LoVo (cell line): ENCODE results near the gene DUSP22.

Experiments
- DNase-seq: peaks from one replicate; pipeline ENCODE4 v3.0.0-alpha.2; 2016; ENCODE audit warnings: low spot score

The DUSP22 gene

GRCh38 chr6:308768-309167 lies 16.5 kb downstream of the DUSP22 start:
- DNase-seq = no peak

DNA sequence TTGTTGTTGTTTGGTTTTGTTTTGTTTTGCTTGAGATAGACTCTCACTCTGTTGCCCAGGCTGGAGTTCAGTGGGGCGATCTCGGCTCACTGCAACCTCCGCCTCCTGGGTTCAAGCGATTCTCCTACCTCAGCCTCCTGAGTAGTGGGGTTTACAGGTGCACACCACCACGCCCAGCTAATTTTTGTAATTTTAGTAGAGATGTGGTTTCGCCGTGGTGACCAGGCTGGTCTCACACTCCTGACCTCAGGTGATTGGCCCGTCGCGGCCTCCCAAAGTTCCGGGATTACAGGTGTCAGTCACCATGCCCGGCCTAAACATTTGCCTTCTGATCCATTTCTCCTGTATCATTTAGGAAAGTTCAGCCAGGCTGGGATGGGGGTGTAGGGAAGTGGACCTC lies 17.7 kb downstream of the DUSP22 start:
- DNase-seq = no peak

DNA sequence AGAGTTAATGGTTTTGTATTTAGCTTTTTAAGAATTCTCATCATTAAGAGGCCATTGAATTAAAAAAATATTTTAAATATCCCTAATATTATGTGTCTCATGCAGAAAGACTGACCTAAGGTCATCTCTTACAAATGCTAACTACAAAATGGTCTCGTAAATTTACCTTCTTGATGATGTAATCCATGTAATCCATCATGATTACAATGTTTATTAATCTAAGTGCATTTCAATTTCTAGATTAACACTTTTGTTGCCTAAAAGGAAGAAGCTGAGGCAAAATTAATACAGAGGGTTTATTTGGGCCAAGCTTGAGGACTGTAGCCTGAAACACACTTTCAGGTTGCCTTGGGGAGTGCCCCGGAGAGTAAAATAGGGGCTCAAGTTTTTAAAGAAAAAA lies 18.4 kb downstream of the DUSP22 start:
- no peak for DNase-seq

GRCh38 chr6:311679-312220 lies 19.5 kb downstream of the DUSP22 start:
- no peak for DNase-seq

DNA sequence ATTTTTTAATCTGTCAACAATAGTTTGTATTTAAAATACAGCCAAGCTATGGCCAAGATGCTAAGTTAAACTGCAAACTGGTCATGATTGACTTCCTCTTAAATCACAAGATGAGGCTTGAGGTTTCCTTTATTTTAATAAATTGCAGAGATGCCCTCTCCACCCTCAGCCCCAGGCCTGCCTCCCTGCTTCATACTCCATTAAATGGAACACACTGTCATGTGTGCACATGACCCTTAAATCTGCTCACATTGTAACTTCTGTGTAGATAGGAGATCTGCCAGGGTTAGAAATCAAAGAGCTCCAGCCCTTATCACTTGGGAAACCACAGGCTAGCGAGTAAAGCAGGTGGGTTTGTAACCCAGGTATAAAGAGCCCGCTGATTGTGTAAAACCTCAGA lies 20.8 kb downstream of the DUSP22 start:
- no peak for DNase-seq

DNA sequence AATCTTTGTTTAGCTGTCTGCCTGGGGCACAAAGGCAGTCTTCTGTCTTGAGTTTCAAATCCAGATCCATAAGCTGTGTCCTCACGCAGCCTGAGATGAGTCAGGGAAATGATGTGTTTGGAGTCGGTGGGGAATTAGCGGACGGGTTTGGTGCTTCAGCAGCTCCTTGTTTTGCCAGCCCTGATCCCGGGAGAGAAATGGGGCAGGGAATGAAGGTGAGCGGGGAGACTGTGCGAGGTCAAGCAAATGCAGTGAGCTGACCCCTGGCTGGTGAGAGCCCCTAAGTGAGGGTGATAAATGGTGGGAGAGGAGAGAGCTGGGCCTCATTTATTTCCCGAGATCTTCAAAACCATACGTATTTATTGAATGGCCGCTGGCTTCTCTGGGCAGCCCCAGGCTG lies 21.6 kb downstream of the DUSP22 start:
- no peak for DNase-seq

- DNase-seq = no peak
Measured at GRCh38 chr6:314377-314776, 22.1 kb downstream of the DUSP22 start.

DNA sequence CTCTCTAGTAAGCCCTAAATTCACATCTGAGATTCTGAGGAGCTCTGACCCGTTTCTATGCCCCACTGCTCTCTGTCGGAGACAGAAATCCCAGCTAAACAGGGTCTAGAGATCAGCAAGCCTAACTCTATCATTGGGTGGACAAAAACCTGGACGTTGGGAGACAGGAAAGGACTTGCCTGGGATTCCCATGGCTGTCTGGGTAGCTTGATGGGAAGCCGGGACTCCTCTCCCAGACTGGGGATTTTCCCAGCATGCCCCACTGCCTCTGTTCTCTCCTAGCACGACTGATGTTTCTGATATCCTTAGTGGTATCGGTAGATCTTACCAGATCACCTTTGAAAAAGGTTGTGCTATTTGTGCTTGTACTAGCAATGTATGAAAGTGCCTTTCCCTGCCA lies 22.9 kb downstream of the DUSP22 start:
- DNase-seq = no peak

DNA sequence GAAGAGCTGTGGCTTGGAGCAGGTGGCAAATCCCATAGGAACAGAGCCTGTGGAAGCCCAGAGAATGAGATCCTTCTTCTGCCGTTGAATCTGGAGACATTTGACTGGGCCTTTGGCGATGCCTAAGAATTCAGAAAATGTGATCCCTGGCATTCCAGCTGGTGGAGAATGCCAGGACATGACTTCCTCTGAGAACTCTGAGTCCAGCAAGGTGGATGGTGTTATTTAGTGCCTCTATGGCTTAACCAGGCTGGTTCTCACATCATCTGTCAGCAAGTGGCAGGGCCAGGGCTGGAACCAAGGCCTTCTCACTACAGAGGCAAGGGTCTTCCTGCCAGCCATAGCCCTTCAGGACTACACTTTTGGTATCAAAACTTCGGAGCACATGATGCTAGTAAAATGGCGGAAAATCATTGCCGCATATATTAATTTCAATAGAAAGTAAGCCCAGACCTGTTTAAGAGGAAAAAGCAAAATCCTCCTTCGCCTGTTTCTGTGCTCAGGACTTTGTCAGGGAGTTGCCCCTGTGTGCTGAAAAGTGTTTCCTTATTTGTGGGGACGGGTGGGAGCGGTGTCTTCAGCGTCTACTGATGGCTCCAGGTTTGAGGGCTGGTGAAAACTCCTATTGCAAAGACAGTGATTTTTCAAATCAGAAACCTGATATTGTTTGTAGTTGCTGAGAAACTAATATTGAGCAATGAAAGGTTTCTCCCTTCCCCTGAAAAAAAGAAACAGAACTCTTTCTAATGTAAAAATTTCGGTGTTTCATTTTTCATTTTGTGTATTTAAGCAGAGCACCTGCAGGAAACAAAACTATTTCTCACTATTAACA lies 23.9 kb downstream of the DUSP22 start:
- DNase-seq = no peak

GRCh38 chr6:316753-317038 lies 24.4 kb downstream of the DUSP22 start:
- DNase-seq = no peak

GRCh38 chr6:317060-317447 lies 24.8 kb downstream of the DUSP22 start:
- DNase-seq = no peak

DNA sequence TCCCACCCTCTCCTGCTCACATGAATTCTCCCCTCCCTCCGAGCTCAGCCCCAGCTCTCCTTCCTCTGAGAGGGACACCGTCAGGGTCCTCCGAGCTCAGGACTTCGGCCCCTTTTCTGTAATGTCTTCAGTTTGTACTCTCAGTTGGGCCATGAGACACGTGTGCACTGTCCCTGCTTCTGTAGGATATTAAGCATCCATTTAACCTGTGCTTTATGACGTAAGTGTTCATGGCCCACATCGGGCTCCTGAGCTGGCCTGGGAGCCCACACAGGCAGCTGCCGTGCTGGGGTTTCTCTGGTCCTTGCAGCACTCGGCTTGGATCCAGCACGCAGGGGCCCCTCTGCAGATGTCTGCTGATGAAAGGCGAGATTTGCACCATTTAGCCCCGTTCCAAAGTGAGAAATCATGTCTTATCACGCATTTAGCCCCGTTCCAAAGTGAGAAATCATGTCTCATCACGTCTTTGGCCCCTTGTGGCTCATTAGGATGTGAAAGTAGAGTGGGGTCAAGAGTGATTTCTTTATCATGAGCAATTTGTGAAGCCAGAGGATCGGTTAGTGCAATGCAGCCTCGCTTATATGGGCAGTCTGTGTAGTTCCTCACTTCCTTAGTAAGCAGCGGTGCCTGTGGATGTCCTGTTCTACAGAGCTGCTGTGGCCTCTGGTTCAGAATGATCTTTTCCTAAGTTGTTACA lies 25.3 kb downstream of the DUSP22 start:
- DNase-seq = no peak

DNA sequence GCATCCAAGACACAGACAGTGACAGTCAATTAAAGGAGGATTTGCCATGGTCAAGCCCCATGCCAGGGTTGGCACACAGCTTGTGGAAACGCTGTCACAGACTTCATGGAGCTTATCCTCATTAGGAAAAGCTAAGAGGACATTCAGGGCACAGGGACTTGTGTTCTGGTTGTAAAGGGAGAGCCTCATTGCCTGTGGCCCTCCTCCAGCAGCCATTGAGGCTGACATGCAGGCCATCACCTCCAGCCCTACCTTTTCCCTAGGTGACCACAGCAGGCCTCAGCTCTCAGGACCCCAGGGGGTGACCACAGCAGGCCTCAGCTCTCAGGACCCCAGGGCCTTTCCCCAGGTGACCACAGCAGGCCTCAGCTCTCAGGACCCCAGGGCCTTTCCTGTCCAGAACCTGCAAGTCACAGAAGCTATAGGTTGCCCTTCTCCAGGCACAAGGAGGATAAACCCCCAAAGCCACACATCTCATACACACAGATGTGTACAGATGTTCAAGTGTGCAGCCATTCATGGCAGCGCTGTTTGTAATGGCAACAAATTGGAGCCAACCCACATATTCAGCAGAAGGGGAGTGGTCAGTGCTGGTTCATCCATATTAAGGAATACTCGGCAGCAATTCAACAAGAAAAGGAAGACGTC lies 26.1 kb downstream of the DUSP22 start:
- no peak for DNase-seq

DNA sequence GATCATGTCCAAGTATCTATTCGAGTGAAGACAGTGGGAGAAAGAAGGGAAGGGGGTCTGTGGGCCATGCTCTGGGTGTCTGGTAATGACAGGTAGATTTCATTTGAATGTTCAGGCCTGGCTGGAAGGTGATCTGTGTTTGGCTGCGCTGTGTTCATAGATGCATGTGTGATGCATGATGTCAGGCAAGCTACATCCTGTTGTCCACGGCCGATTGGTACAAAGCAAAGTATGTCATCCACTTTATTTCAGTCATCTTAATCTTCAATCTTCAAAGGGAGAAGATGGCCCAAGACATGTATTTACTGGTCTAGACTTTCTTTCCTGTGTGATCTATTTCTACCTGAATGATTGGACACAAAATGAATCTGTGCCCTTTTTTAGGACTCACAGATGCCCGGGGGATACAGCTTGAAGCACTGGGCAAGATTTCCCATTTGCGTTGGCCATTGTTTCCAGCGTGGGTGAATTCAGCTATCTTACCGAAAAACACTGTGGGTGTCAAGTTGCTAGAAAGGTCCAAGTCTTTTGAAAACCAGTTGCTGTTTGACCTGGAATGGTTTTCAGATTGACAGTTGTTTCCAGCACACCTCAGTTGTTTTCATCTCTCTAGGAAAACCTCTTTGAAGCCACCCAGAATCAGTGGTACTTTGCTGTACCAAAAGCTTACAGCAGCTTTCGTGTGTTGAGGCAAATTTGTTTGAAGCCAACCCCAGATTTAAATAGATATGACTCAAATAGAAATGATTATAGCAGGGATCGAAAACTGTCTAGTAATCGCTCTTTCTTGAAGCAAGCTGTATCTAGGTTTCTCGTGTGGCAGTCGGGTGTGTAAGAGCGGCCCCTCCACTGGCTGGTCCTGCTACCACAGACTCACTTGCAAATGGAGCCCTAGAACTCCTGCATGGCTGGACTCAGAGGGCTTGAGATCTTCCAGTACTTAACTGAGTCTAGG lies 27.2 kb downstream of the DUSP22 start:
- DNase-seq = no peak

DNA sequence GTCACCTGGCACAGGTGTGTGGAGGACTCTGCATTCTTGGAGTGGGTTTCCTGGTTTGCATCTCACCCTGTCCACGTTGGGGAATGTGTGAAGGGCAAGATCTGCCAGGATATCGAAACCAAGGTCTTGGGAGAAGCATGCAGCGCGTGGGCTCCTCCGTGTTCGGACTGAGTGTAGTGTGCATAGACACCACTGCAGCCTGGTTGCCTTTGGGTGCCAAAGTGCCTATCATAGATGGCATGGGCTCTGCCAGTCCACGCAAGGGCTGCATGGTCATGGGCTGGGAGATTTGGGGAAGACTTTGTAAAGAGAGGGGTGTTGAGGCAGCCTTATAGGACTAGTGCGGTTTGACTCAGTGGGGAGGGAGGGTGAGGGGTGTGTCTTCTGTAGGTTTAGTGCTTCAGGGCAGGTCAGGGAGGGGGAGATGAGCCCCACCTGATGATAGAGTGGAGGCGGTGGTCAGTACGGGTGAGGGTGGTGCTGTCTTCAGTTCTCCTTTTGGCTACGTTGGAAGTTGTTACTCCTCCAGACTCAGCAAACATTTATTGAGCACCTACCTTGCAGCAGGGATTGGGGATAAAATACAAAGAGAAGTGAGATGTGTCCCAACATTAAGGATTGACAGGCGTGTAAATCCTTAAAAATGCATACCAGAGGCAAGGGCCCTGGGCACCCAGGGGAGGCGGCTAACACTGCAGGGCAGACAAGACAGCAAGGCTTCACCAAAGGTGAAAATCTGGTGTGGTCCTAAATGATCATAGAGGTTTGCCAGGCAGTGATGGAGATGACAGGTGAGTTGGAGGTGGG lies 28.3 kb downstream of the DUSP22 start:
- no peak for DNase-seq

DNA sequence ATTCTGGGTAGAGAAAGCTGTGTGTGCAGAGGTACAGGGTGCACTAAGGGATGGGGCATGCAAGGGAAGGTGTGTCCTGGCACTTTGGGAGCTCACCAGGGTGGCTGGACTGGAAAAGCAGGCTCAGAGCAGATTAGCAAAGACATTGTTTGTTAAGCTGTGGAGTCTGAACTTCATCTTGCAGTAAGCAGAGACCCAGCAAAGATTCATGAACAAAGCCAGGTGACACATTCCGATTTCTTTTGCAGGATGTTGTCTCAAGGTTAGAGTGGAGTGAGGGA lies 28.8 kb downstream of the DUSP22 start:
- no peak for DNase-seq

DNA sequence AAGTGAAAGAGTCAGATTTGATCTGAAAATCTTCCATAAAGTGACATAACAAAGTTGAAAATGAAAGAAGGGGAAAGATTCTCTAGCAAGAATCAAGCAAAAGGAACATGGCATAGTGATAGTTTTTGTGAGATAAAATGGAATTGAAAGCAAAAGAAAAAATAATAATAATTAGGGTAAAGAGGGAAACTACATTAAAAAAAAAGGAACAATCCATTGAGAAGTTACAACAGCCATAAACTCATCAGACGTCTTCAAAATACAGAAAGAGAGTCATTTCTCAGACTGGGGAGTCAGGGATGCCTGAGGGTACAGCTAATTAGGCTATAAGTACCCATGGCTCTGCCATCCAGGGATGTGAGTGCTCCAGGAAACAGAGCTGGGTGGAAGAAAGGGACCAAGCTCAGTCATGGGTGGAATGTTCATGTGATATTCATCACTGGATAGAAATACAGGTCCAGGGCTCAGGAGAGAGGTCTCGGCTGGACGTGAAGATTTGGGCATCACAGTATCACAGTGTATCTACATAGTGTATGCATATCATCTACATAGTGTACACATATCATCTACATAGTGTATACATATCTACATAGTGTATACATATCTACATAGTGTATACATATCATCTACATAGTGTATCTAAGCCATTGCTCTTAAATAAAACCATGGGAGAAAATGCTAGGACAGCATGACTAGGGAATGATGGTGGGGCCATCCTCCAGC lies 29.4 kb downstream of the DUSP22 start:
- no peak for DNase-seq

DNA sequence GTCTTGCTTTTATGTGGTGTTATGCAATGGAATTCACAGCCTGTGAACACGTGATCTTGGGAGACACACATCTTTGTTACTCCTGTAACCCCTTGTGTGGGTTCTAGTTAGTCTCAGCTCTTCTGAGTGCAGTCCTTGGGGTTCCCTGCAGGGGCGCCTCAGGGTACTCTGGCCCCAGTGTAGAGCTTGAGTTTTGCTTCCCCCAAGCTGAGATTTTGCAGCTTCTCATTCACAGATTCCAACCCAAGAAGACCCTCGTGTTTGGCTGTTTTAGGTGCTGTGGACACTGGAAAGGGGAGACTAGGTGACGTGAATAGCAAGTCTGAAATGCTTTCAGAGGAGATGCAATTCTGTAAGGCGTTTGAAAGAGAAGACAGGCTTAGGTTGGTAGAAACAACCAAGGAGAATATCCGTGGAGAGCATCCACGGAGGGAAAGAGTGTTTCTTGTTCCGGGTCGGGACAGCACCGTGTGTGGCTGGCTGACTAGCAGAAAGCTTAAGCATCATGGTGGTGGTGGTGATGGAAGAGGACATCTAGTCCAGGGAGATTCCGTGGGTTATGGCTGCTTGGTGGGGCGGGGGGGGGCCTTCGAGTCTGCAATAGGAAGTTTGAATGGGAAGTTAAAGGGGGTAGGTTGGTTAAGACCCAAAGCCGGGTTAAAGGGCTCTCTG lies 30.1 kb downstream of the DUSP22 start:
- DNase-seq = no peak

- no peak for DNase-seq
Measured at GRCh38 chr6:322940-323729, 30.8 kb downstream of the DUSP22 start.
